Heart left ventricle (tissue), 13 donors: ENCODE measurements around the gene ORC3.

ENCODE experiments used
- POLR2A ChIP-seq, 2 donors: fragments of 450-650 bp; IDR thresholded peaks; one replicate each; pipeline ENCODE4 v1.6.1; 2017; ENCODE audit warnings: antibody characterized with exemption in 2 of 2, mild to moderate bottlenecking in 2 of 2, moderate library complexity in 2 of 2
- TF ChIP-seq, protein P1 (sequence below), 12 donors: fragments of 200-600 bp; sonication (generic) in 4 of 12; IDR thresholded peaks; one replicate each; pipeline versions ENCODE4 v1.5.0 to v1.8.0; 2018 to 2022; ENCODE audit warnings: antibody characterized with exemption in 12 of 12, mild to moderate bottlenecking in 5 of 12
- donor health status: ischemic (EF 13 %, LVEDD 7.1; RV severe dilation, severe dysfunction).
- donor health status: DM: no; HTN: yes; CAD: no.
- donor health status: DM: no; HTN: no; CAD: no.
- donor health status: ischemic (EF 25% LVEDD 6.9; RV normal size, moderate dysfunction).
- donor health status: ischemic (EF 25% LVEDD 5.7; RV mildly dilated, moderate dysfunction).
- donor health status: ischemic (EF 35%, LVEDD 5.7; RV mildly dilated, moderate dysfunction).
- donor health status: nonischemic (EF 11% LVEDD 7.7; RV severe dilation, severe dysfunction).
- donor health status: DM: yes; HTN: yes; CAD: no.
- donor health status: PGD.
- donor health status: ischemic (EF 29% LVEDD 5.4; RV normal size, mild dysfunction).
- donor health status: nonischemic (EF 23%, LVEDD 6.1; RV moderate dilation, normal function).

DNA sequence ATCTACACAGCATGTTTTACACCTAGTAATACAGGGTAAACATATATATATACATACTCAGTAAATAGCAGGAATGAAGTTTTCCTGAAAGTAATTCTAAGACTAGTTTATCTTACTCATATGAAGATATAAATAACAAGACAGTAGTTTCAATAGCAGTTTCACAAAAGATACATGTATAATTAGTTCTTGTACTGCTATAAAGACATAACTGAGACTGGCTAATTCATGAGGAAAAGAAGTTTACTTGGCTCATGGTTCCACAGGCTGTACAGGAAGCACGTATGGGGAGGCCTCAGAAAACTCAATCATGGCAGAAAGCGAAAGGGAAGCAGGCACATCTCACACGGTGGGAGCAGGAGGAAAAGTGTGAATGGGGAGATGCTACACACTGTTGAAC lies 17.1 kb upstream of the ORC3 start:
- TF ChIP-seq, protein P1, sequence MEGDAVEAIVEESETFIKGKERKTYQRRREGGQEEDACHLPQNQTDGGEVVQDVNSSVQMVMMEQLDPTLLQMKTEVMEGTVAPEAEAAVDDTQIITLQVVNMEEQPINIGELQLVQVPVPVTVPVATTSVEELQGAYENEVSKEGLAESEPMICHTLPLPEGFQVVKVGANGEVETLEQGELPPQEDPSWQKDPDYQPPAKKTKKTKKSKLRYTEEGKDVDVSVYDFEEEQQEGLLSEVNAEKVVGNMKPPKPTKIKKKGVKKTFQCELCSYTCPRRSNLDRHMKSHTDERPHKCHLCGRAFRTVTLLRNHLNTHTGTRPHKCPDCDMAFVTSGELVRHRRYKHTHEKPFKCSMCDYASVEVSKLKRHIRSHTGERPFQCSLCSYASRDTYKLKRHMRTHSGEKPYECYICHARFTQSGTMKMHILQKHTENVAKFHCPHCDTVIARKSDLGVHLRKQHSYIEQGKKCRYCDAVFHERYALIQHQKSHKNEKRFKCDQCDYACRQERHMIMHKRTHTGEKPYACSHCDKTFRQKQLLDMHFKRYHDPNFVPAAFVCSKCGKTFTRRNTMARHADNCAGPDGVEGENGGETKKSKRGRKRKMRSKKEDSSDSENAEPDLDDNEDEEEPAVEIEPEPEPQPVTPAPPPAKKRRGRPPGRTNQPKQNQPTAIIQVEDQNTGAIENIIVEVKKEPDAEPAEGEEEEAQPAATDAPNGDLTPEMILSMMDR (IDR thresholded peaks at IDR 0.05): no peak
- TF ChIP-seq POLR2A (IDR thresholded peaks at IDR 0.05): no peak
